ENCODE measurements around the gene NOTUM.

DNA sequence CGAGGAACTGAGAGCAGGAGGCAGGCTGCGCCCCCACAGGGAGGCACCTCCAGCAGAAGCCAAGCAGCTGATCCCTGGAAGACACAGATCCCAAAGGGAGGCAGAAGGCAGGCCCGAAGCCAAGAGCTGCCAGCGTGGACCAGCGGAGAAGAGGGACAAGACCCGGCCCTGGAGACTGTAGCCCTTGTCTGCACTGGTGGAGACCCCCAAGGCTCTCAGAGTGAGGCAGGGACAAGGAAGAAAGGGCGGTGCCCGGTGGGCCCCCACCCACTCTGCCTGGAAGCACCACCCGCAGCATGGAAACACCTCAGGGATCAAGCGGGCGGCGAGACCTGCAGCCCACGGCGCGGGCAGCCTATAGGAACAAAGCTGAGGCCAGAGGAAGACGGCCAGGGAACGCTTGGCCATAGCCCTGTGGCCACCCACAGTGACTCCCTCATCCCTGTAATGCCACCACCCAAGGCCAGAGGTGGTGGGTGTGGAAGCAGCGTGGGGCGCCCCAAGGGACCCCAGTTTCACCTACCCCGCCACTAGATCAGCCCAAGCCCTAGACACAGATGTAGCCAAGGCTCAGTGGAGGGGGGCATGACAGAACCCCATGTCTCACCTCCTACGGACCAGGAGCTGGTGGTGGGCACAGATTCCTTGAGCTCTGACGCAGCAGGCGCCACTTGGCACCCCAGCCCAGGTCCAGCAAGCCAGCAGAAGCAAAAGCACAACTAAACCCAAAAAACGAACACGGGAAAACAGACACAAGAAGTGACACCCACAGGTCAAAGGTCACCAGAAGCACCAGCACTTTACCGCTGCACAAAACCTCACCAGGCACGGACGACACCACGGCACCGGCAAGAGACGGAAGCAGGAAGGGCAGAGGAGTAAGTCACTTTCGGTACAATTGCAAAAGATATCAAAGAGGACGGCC lies 40.1 kb downstream of the NOTUM start:
- no peak for TF ChIP-seq CTCF (conservative IDR thresholded peaks at IDR 0.05; ENCODE audit: low read depth, low read length)
- TF ChIP-seq, protein P1, sequence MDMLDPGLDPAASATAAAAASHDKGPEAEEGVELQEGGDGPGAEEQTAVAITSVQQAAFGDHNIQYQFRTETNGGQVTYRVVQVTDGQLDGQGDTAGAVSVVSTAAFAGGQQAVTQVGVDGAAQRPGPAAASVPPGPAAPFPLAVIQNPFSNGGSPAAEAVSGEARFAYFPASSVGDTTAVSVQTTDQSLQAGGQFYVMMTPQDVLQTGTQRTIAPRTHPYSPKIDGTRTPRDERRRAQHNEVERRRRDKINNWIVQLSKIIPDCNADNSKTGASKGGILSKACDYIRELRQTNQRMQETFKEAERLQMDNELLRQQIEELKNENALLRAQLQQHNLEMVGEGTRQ (IDR thresholded peaks at IDR 0.05; ENCODE audit: low read depth, low read length): no peak
- TF ChIP-seq POLR2A (IDR thresholded peaks at IDR 0.05; ENCODE audit: low read depth, low read length): no peak
- no peak for TF ChIP-seq SMC3 (IDR thresholded peaks at IDR 0.05; ENCODE audit: low read depth, low read length)
- TF ChIP-seq FOS (IDR thresholded peaks at IDR 0.05; ENCODE audit: low read depth, low read length): no peak
